CD4-positive, alpha-beta T cell treated with Interleukin-17A for 4 hours (primary cell): ENCODE measurements around the gene UBE4B.
"Not testable (repeated sequence)": the region's sequence is repeated elsewhere in the genome, so short reads cannot be mapped to it uniquely, and the experiment has no call there.

Experiments
- DNase-seq: peaks from one replicate; pipeline ENCODE4 v3.0.0-alpha.2; 2020; ENCODE audit warnings: mixed read lengths

Gene UBE4B

DNA sequence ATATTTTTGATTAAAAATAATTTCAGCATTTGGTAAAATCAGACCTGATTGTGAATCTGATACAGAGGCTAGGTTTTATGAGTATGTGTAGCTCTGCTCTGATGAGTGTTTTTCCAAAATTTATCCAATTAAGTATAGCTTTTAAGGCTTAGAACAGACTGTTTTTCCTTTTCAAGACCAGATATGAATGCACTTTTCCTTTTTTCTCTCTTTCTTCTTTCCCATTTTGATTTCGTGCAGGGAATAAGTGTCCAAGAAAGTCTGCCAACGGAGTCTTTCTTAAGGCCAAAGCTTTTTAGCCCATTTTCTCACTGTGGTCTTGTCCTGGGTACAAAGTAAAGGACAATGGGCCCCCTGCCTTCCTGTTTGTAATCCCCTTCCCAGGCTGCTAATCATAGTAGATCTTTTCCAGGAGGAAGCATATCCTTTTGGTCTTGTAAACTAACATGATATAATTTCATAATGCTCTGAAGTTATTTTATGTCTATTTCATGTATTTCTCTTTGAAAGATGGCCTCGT, 180.5 kb downstream of the UBE4B start:
- DNase-seq = no peak

GRCh38 chr1:10216090-10216749, 183.5 kb downstream of the UBE4B start:
- DNase-seq = no peak

- DNase-seq = no peak
Measured at GRCh38 chr1:10217748-10218441, 185.1 kb downstream of the UBE4B start.

DNA sequence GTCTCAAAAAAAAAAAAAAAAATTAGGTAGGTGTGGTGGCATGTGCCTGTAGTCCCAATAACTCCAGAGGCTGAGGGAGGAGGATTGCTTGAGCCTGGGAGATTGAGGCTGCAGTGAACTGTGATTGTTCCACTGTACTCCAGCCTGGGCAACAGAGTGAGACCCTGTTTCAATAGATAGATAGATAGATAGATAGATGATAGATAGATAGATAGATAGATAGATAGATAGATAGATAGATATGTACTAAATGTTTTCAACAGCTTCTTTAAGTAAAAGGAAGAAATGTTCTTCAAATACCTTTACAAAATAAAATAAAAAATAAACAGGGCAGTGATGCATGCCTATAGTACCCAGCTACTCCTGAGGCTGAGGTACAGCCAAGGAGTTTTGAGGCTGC, 187.4 kb downstream of the UBE4B start:
- no peak for DNase-seq

DNA sequence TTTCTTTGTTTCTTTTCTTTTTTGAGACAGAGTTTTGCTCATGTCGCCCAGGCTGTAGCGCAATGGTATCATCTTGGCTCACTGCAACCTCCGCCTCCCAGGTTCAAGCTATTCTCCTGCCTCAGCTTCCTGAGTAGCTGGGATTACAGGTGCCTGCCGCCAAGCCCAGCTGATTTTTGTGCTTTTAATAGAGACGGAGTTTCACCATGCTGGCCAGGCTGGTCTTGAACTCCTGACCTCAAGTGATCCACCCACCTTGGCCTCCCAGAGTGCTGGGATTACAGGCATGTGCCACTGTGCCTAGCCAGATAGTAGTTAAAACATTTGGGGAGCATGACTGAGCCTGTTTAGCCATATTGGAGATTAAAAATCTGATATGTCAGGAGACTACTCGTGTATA, 187.9 kb downstream of the UBE4B start:
- not testable (repeated sequence) for DNase-seq

GRCh38 chr1:10225573-10225972, 192.8 kb downstream of the UBE4B start:
- no peak for DNase-seq

DNA sequence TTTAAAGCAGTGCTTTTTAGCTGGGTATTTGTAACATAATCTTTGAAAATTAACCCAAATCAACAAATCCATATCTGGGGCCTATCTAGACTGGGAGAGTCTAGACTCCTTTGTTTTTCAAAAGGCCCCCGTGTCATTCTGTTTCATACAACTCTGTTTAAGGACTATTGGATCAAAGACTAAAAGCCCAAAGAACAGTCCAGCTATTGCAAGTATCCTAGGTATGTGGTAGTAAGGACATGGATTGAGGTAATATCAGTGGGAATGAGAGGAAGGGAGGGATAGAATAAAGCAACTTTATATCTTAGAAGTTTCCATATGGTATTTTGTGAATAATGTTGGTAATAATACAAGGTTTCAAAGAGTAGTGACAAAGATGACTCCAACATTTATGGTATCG, 195.8 kb downstream of the UBE4B start:
- DNase-seq = no peak

GRCh38 chr1:10229903-10230302, 197.1 kb downstream of the UBE4B start:
- DNase-seq = no peak
